AG04450 (cell line): ENCODE results near the gene PFDN1. TPM values are rescaled to one million over a fixed set of nuclear protein-coding genes. Genes with fewer than 3 reads are reported as not detected.
"Not testable (repeated sequence)": the region's sequence is repeated elsewhere in the genome, so short reads cannot be mapped to it uniquely, and the experiment has no call there.

Experiments used
- CTCF ChIA-PET: fragments of 300-600, 350-600 bp; formaldehyde crosslinking; extraction: SDS; loops from one replicate; lab custom pipeline; 2022; ENCODE audit warnings: antibody characterized with exemption, inconsistent platforms; lab: Charles Lee
- POLR2A ChIA-PET: fragments of 350-600 bp; formaldehyde crosslinking; extraction: SDS; loops from one replicate; lab custom pipeline; 2021; ENCODE audit warnings: antibody characterized with exemption, inconsistent platforms; lab: Yijun Ruan, JAX
- DNase-seq: peaks from one replicate; pipeline ENCODE4 v3.0.0-alpha.2; 2011; ENCODE audit warnings: low read depth, low spot score
- H3K27ac ChIP-seq: one replicate; pipeline ENCODE4 v1.5.1; 2012; ENCODE audit warnings: low read depth, low read length, control low read depth
- H3K27me3 ChIP-seq: one replicate; pipeline ENCODE4 v1.6.0; 2012; ENCODE audit warnings: low read length; ENCODE audit not compliant: control insufficient read depth, insufficient read depth
- H3K4me3 ChIP-seq: 2 replicates; pipeline ENCODE4 v1.5.1; 2011; ENCODE audit warnings: mild to moderate bottlenecking, low read depth, low read length, control low read depth
- H3K9me3 ChIP-seq: 2 replicates; pipeline ENCODE4 v1.5.1; 2012; ENCODE audit warnings: low read length; ENCODE audit not compliant: control insufficient read depth, insufficient read depth
- CTCF ChIP-seq: IDR thresholded peaks from 2 replicates; pipeline ENCODE4 v1.5.1; 2011; ENCODE audit warnings: low read depth, low read length, control low read depth, inconsistent platforms
- polyA plus RNA-seq: library from polyadenylated mRNA; depleted of rRNA; stranded (reverse); fragments of >200 nt; gene quantifications from 2 replicates; pipeline ENCODE4 v1.2.3, GENCODE V29; 2011

The PFDN1 gene
- polyA plus RNA-seq, 1 experiment, result 112 TPM

GRCh38 chr5:140205216-140205615 is 97.7 kb downstream of the PFDN1 start:
- DNase-seq, result no peak
- H3K9me3 ChIP-seq, result no peaks in the 10 kb centered on the region
- POLR2A ChIA-PET, result no interaction called here
- no peak for TF ChIP-seq CTCF
- H3K27me3 ChIP-seq, result no peaks in the 10 kb centered on the region
- H3K27ac ChIP-seq, result no peak overlapping the region
- CTCF ChIA-PET, result interaction anchor here (0.6 to 1.4 kb wide), 2 partner anchors 147 to 163 kb away, joined by 4 read pairs; no protein-coding TSS in a partner anchor
- no peak overlapping the region for H3K4me3 ChIP-seq

GRCh38 chr5:140202610-140203009 is 100.3 kb downstream of the PFDN1 start:
- POLR2A ChIA-PET, result no interaction called here
- CTCF ChIA-PET, result interaction anchor here (0.6 kb wide), 1 partner anchor 25 kb away, joined by 11 read pairs; no protein-coding TSS in a partner anchor
- no peak for TF ChIP-seq CTCF

GRCh38 chr5:140202078-140202477 is 100.8 kb downstream of the PFDN1 start:
- no peak for DNase-seq
- ChIA-PET POLR2A (no interaction called here), CTCF (no interaction called here)
- no peak for TF ChIP-seq CTCF
- Histone ChIP-seq H3K9me3 (no peaks in the 10 kb centered on the region), H3K4me3 (no peak overlapping the region), H3K27ac (no peak overlapping the region), H3K27me3 (no peaks in the 10 kb centered on the region)

More at GRCh38 chr5:140202610-140203009, 100.3 kb downstream of the PFDN1 start:
- H3K9me3 ChIP-seq, result no peaks in the 10 kb centered on the region
- no peak for DNase-seq
- no peak overlapping the region for H3K27ac ChIP-seq
- H3K4me3 ChIP-seq, result no peak overlapping the region
- no peaks in the 10 kb centered on the region for H3K27me3 ChIP-seq

- POLR2A ChIA-PET, CTCF ChIA-PET, H3K27me3 ChIP-seq, DNase-seq, H3K27ac ChIP-seq, H3K9me3 ChIP-seq, H3K4me3 ChIP-seq: not testable (repeated sequence)
These were observed 104.0 kb downstream of the PFDN1 start for GRCh38 chr5:140198915-140199314.

- ChIA-PET CTCF (no interaction called here), POLR2A (no interaction called here)
- Histone ChIP-seq H3K9me3 (no peaks in the 10 kb centered on the region), H3K4me3 (no peak overlapping the region), H3K27ac (no peak overlapping the region), H3K27me3 (no peaks in the 10 kb centered on the region)
- no peak for TF ChIP-seq CTCF
- no peak for DNase-seq
These were observed 105.9 kb downstream of the PFDN1 start for GRCh38 chr5:140197023-140197422.
